Motor neuron (in vitro differentiated cells): ENCODE data around the gene TEF. TPM values are rescaled to one million over a fixed set of nuclear protein-coding genes. Genes with fewer than 3 reads are reported as not detected.

ENCODE experiments used
- ATAC-seq, 8 experiments: fragments of 200-7000 bp; cut with Tn5 transposase; replicated peaks in 6 of 8; 2 replicates each; pipeline ENCODE4 v1.8.0; 2021; ENCODE audit warnings: mild to moderate bottlenecking in 8 of 8, moderate library complexity in 8 of 8
- H3K27ac ChIP-seq, 2 donors: fragments of 250-450 bp; sonication (Bioruptor Pico); 2 replicates each; pipeline ENCODE4 v1.9.0; 2021; ENCODE audit warnings: antibody characterized with exemption in 2 of 2, mild to moderate bottlenecking in 2 of 2, moderate library complexity in 1 of 2
- H3K4me1 ChIP-seq, 2 donors: fragments of 250-450 bp; sonication (Bioruptor Pico); replicated peaks in 1 of 2; 2 replicates each; pipeline ENCODE4 v1.6.1; 2021; ENCODE audit warnings: antibody characterized with exemption in 2 of 2, mild to moderate bottlenecking in 2 of 2, moderate library complexity in 1 of 2
- H3K4me3 ChIP-seq, 5 donors: fragments of 250-450 bp; sonication (Bioruptor Pico); 2 replicates each; pipeline ENCODE4 v1.9.0; 2021; ENCODE audit warnings: antibody characterized with exemption in 5 of 5, mild to moderate bottlenecking in 5 of 5, moderate library complexity in 4 of 5
- WGBS, 10 experiments: fragments of 450-650 bp; shearing (Covaris generic); methylation state at CpG; one replicate each; pipeline ENCODE4 v1.0.0; 2022; 5-methylcytosine and 5-hydroxymethylcytosine counted together
- in situ Hi-C, 9 experiments: fragments of 400-800 bp; cut with MboI; loops; one replicate each; pipeline ENCODE4 v1.15.0; 2021; ENCODE audit warnings: low sequenced_read_pairs in 9 of 9, low pct_unique_long_range_greater_than_20kb in 2 of 9; ENCODE audit not compliant: unreplicated experiment in 9 of 9
- total RNA-seq, 8 experiments: library from RNA; unstranded; fragments of 300-600 nt; gene quantifications; 2 replicates each; pipeline versions ENCODE4 v1.2.3 to v1.2.4, GENCODE V29; 2022

Gene TEF
- total RNA-seq, 8 experiments from 2014 or later, result 3.1 to 6.6 (median 4.9) TPM

DNA sequence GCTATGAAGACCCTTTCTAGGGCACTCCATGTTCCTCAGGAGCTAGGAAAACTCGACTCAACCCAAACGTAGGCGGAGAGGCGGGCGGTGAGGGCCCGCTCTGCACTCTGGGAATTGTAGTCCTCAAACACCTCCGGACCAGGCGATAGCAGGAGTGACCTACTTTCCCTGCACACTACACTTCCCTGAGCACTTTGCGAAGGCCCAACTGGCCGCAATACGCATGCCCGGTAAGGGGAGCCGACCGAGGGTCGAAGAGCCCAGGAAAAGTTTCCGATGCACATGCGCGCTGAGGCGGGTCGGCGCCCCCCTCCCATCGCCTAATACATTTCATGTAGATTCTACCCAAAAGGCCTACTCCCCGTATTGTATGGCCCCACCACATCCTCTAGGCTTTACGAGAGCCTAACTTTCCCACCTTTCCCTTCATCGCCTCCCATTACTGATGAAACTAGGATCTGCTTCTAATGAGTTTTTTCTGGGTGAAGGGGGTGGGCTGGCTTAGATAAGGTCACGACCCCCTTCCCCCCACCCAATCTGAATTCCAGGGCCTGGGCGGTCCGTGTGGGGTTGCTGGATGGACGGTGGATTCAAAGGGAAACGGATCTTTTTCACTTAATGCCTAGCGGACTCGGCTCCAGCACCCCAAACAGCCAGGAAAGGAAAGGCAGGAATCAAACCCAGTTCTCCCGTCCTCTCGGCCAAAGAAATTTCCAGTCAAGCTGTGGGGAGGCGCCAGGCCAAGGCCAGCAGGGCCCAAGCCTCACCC lies 62.8 kb downstream of the TEF start:
- in situ Hi-C loops, result no loop called here
- Histone ChIP-seq H3K27ac (peak overlapping the region; percentile 50 to 76), H3K4me1 (peaks cover 6 to 9% of the 10 kb centered on the region in 2 donors), H3K4me3 (peak overlapping the region; percentile 58 to 78 (median 73))
- WGBS, 10 experiments, result 0 to 20% (median 1%) methylated on average over 1 to 13 of the region's 35 CpGs; no CpG with 5 or more reads in 2 of the 10 experiments
- peak; percentile 33 to 70 (median 67) for ATAC-seq

DNA sequence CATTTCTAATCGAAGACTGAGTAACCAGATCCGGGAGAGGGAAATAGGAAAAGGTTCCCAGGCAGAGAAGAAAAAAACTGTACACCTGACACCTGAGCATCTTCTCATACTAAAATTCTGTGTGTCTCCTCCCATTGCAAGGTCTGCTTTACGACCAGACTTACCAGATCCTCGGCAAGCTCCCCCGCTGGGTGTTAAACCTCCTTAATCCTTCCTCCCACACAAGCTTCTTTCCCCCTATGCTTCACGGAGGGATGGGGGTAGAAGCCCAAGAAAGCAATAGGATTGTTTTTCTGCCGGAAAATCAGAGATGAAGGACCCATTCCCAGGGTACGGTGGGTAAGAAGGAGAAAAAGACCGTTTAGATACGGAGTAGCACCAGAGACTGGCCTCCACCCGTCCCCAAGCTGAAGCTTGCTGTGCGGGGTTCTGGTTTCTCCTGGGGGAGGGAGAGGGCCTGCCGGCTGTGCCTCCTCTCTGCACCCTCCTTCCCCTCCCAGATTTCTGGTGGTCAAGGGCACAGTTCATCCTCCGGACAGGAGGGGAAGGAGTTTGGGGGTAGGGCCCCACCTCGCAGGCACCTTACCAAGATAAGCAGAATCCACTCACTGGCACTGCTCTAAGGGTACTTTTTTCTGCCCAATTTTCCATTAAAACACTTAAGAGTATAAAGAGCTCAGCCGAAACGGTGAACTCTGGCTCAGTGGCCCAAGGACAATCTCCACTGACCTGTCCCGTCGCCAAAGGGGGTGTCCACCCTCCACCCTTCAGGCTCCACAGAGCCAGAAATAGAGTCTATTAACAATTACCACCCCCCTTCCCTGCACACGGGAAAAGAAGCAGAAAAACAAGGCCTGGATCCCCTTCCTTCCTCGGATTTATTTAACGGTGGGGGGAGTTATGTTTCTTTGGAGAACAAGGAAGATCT lies 63.7 kb downstream of the TEF start:
- WGBS, 10 experiments, result 0 to 7% (median 0%) methylated on average over 1 to 22 of the region's 22 CpGs
- peak overlapping the region; percentile 58 to 78 (median 73) for H3K4me3 ChIP-seq
- peaks cover 6 to 9% of the 10 kb centered on the region in 2 donors for H3K4me1 ChIP-seq
- in situ Hi-C loops, result no loop called here
- H3K27ac ChIP-seq, result peak overlapping the region; percentile 36 to 70
- ATAC-seq, result no peak

- in situ Hi-C loops, result no loop called here
- Histone ChIP-seq H3K4me1 (peaks cover 6 to 9% of the 10 kb centered on the region in 2 donors), H3K4me3 (peak overlapping the region; percentile 58 to 78 (median 73)), H3K27ac (peak overlapping the region; percentile 31 to 70)
- ATAC-seq, result no peak
- WGBS, 10 experiments, result no CpG with 5 or more reads among the region's 34 CpGs
These were observed 64.3 kb downstream of the TEF start for GRCh38 chr22:41446057-41446501.

DNA sequence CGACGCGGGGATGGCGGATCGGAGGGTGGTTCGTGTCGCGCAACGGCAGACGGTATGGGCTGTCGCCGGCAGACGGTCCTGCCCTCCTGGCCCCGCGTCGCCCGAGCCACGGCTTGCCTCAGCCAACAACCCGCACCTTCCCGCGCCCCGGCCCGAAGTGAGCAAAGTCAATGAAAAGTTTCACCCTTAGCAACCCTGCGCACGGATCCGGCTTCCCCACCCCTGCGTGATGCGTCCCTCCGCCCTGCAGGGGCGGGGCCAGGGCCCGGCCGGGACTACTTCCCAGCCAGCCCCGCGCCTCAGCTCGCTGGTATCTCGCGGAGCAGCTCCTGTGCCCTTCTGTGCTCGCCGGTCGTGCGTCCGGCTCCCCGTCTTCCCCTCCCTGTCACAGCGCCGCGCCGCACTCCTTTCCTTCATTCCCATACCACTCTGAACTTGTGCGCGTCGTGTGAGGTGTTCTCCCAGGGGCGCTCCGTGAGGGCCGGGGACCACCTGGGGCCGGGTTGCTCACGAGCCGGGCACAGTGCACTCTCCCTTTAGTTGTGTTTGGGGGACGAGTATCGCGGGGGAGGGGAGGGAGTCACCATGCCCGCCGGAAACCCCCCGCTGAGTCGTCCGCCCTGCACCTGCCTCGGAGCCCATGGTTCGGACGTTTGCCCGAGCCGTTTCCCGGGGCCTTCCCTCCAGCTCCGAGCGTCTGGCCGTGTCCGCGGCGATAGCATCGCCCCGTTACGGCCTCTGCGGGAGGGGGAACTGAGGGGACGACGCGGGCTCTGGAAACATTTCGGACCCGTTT lies 65.1 kb downstream of the TEF start, which contains the start of gene TOB2:
Gene TOB2 (minus strand): TSS at position 163 of the 796 bp plus-strand sequence. CDS start 9,456 bp downstream, outside the sequence.
- in situ Hi-C loops, result no loop called here
- peak; percentile 15 to 42 (median 32) for ATAC-seq
- Histone ChIP-seq H3K4me3 (peak within 1 kb of the TSS; percentile 58 to 78 (median 73)), H3K4me1 (peaks cover 6 to 9% of the 10 kb centered on the region in 2 donors), H3K27ac (peak within 1 kb of the TSS; percentile 91 to 94)
- 0% methylated on average over 1 to 11 of the region's 85 CpGs; no CpG with 5 or more reads in 5 of the 10 experiments for WGBS, 10 experiments

GRCh38 chr22:41447435-41448188 lies 65.9 kb downstream of the TEF start:
- Histone ChIP-seq H3K4me3 (peak overlapping the region; percentile 58 to 78 (median 73)), H3K4me1 (peaks cover 6 to 9% of the 10 kb centered on the region in 2 donors), H3K27ac (peak overlapping the region; percentile 91 to 94)
- 0 to 3% (median 0%) methylated on average over 4 to 10 of the region's 63 CpGs; no CpG with 5 or more reads in 7 of the 10 experiments for WGBS, 10 experiments
- ATAC-seq, result peak; percentile 6 to 17 (median 12)
- in situ Hi-C loops, result no loop called here

DNA sequence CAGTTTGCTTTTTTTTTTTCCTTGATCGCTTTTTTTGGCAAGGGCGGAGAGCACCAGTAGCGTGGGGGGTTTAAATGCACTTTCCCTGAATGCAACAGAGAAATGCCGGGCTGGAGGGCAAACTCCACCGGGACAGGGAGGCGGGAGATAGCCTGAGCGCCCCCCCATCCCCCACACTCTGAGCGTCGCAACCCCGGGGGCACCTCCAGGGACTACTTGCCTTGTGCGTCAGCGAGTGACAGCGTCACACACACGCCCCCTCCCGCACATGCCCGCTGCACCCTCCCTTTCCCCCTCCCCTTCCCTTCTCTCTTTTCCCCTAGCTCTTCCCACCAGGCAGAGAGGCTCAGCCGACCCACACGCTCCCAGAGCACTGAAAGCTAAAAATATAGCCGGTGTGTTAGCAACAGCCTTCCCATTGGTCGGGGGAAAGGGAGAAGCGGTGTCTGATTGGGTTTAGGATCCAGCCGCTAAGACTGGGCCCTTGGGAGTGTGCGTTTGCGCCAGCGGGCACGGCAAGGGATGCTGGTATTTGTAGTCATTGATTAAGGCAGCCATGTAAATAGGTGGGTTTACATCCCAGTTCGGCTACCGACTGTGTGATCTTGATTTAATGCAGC lies 66.6 kb downstream of the TEF start:
- H3K27ac ChIP-seq, result peak overlapping the region; percentile 91 to 94
- ATAC-seq, result peak; percentile 61 to 82 (median 78)
- peaks cover 6 to 9% of the 10 kb centered on the region in 2 donors for H3K4me1 ChIP-seq
- WGBS, 10 experiments, result 0 to 20% (median 2%) methylated on average over 1 to 14 of the region's 28 CpGs; no CpG with 5 or more reads in 5 of the 10 experiments
- in situ Hi-C loops, result no loop called here
- peak overlapping the region; percentile 58 to 78 (median 73) for H3K4me3 ChIP-seq

Other genes with a start within 250 kb of the TEF start
- gene L3MBTL2, start 176.6 kb upstream of the TEF start, total RNA-seq, result 10 to 100 TPM; 14.7 to 26.2 (median 24.0) TPM
- gene CHADL, start 141.0 kb upstream of the TEF start, total RNA-seq, result 1 to 10 TPM in 2 of 8 experiments, under 1 TPM in 5, not detected in 1; 0.38 to 1.9 (median 0.52) TPM
- gene RANGAP1, start 95.8 kb upstream of the TEF start, total RNA-seq, result 10 to 100 TPM; 31.1 to 78.9 (median 53.2) TPM
- gene ZC3H7B, start 80.4 kb upstream of the TEF start, total RNA-seq, result 10 to 100 TPM; 28.9 to 83.0 (median 42.2) TPM
- 10 to 100 TPM in 7 of 8 experiments, 1 to 10 TPM in 1; 9.7 to 38.3 (median 22.3) TPM for gene TOB2, start 64.9 kb downstream of the TEF start, total RNA-seq
- 10 to 100 TPM; 44.1 to 84.5 (median 57.5) TPM for gene PHF5A, start 86.8 kb downstream of the TEF start, total RNA-seq
- gene ACO2, start 87.2 kb downstream of the TEF start, total RNA-seq, result 100 to 1,000 TPM in 3 of 8 experiments, 10 to 100 TPM in 5; 59.9 to 182 (median 83.6) TPM
- gene POLR3H, start 162.5 kb downstream of the TEF start, total RNA-seq, result 10 to 100 TPM; 11.6 to 43.1 (median 22.4) TPM
- 10 to 100 TPM in 1 of 8 experiments, 1 to 10 TPM in 6, under 1 TPM in 1; 0.10 to 18.5 (median 5.6) TPM for gene CSDC2, start 179.1 kb downstream of the TEF start, total RNA-seq
- gene PMM1, start 207.9 kb downstream of the TEF start, total RNA-seq, result 10 to 100 TPM; 18.5 to 43.0 (median 26.4) TPM
- 10 to 100 TPM; 25.7 to 60.9 (median 34.1) TPM for gene DESI1, start 239.1 kb downstream of the TEF start, total RNA-seq
- gene XRCC6, start 239.4 kb downstream of the TEF start, total RNA-seq, result 100 to 1,000 TPM; 205 to 384 (median 275) TPM